ENCODE results near the gene PRR20G. TPM values are rescaled to one million over a fixed set of nuclear protein-coding genes. Genes with fewer than 3 reads are reported as not detected.
"Not testable (repeated sequence)": the region's sequence is repeated elsewhere in the genome, so short reads cannot be mapped to it uniquely, and the experiment has no call there.

Gene PRR20G
- total and polyA plus RNA-seq, 2 of the 4 experiments (the other 2 are of a cell fraction), result not detected

GRCh38 chr3:127308821-127309220 is 21.0 kb upstream of the PRR20G start:
- intact Hi-C loops (cut with micrococcal nuclease), result not testable (repeated sequence)

More at GRCh38 chr3:127308821-127309220, 21.0 kb upstream of the PRR20G start:
- H2BK120ac ChIP-seq (ENCODE audit: low read depth, low read length); DNase-seq; H3K4me1 ChIP-seq (ENCODE audit: control insufficient read depth, insufficient read depth, low read length); H3K36me3 ChIP-seq (ENCODE audit: control insufficient read depth, insufficient read depth, low read length); H3K56ac ChIP-seq (ENCODE audit: extremely low read depth, insufficient read depth, low read length); POLR2A ChIA-PET (ENCODE audit: unreplicated experiment); H3K9me1 ChIP-seq (ENCODE audit: insufficient read depth, low read length); H2AFZ ChIP-seq (replicated peaks; ENCODE audit: low read length, poor library complexity); H3K9ac ChIP-seq (ENCODE audit: low read depth, low read length); H3K4me2 ChIP-seq (ENCODE audit: low read depth, low read length); H3K18ac ChIP-seq (ENCODE audit: low read depth, low read length); BruUV-seq (replicated peaks); dilution Hi-C loops (cut with HindIII; ENCODE audit: low sequenced_read_pairs, unreplicated experiment); H3K14ac ChIP-seq (replicated peaks; ENCODE audit: low read depth, low read length); H2AK9ac ChIP-seq (replicated peaks; ENCODE audit: low read depth, low read length, poor library complexity); in situ Hi-C loops (cut with MboI; ENCODE audit: low sequenced_read_pairs); H2BK20ac ChIP-seq (ENCODE audit: low read depth, low read length); H4K91ac ChIP-seq (ENCODE audit: insufficient read depth, low read depth, low read length); H3K27ac ChIP-seq (ENCODE audit: insufficient read depth, low read length); H3K9me3 ChIP-seq (ENCODE audit: control insufficient read depth, insufficient read depth, low read length); H2BK15ac ChIP-seq (ENCODE audit: low read depth, low read length); H3K4me3 ChIP-seq (ENCODE audit: insufficient read depth, low read depth, low read length); H2AK5ac ChIP-seq (ENCODE audit: low read depth, low read length); CTCF ChIA-PET; H3K23ac ChIP-seq (ENCODE audit: low read depth, low read length); H2BK5ac ChIP-seq (ENCODE audit: low read depth, low read length, poor library complexity, severe bottlenecking); H4K5ac ChIP-seq (ENCODE audit: low read depth, low read length); H4K8ac ChIP-seq (ENCODE audit: low read depth in 2 of 2, low read length in 2 of 2); H3K79me1 ChIP-seq (ENCODE audit: low read depth in 1 of 2, low read length in 2 of 2); H4K20me1 ChIP-seq (ENCODE audit: insufficient read depth, low read length); H3K27me3 ChIP-seq (ENCODE audit: control insufficient read depth, insufficient read depth, low read length); ATAC-seq (ENCODE audit: low read depth); H3K4ac ChIP-seq (ENCODE audit: low read depth, low read length): not testable (repeated sequence)
- WGBS, 2 experiments (ENCODE audit: extremely low coverage in 2 of 2, insufficient read length in 1 of 2), result 87% methylated on average over 3 of the region's 28 CpGs; no CpG with 5 or more reads in 1 of the 2 experiments

Measured in IMR-90 (cell line).